Renal cortex interstitium (tissue), 3 donors: ENCODE measurements around the gene CDC42EP2. TPM values are rescaled to one million over a fixed set of nuclear protein-coding genes. Genes with fewer than 3 reads are reported as not detected.

Experiments
- polyA plus RNA-seq, 3 donors: library from polyadenylated mRNA; unstranded; fragments of 120-200 nt; gene quantifications; one replicate each; pipeline ENCODE4 v1.2.1, GENCODE V29; 2013; ENCODE audit not compliant: insufficient read length in 3 of 3

The CDC42EP2 gene
- polyA plus RNA-seq, 3 donors, result 8.8 to 12.7 (median 11.3) TPM

Other genes starting within 250 kb of the CDC42EP2 start
- gene CDCA5, start 230.8 kb upstream of the CDC42EP2 start, polyA plus RNA-seq, result 10 to 100 TPM; 16.3 to 24.5 (median 20.1) TPM
- 10 to 100 TPM; 26.6 to 38.4 (median 30.7) TPM for gene ZFPL1, start 230.6 kb upstream of the CDC42EP2 start, polyA plus RNA-seq
- 100 to 1,000 TPM in 2 of 3 donors, 10 to 100 TPM in 1; 85.0 to 146 (median 138) TPM for gene VPS51, start 218.7 kb upstream of the CDC42EP2 start, polyA plus RNA-seq
- gene TM7SF2, start 203.0 kb upstream of the CDC42EP2 start, polyA plus RNA-seq, result 10 to 100 TPM; 66.3 to 91.9 (median 82.8) TPM
- 1 to 10 TPM; 5.3 to 9.4 (median 9.1) TPM for gene ZNHIT2, start 197.2 kb upstream of the CDC42EP2 start, polyA plus RNA-seq
- gene FAU, start 192.7 kb upstream of the CDC42EP2 start, polyA plus RNA-seq, result 100 to 1,000 TPM; 528 to 810 (median 808) TPM
- 10 to 100 TPM; 55.7 to 59.3 (median 57.2) TPM for gene MRPL49, start 192.5 kb upstream of the CDC42EP2 start, polyA plus RNA-seq
- 10 to 100 TPM; 47.9 to 53.6 (median 52.1) TPM for gene SYVN1, start 180.3 kb upstream of the CDC42EP2 start, polyA plus RNA-seq
- gene SPDYC, start 144.6 kb upstream of the CDC42EP2 start, polyA plus RNA-seq, result not detected
- gene CAPN1, start 132.9 kb upstream of the CDC42EP2 start, polyA plus RNA-seq, result 100 to 1,000 TPM in 2 of 3 donors, 10 to 100 TPM in 1; 82.9 to 105 (median 104) TPM
- gene POLA2, start 52.9 kb upstream of the CDC42EP2 start, polyA plus RNA-seq, result 10 to 100 TPM; 23.8 to 31.1 (median 27.8) TPM
- 10 to 100 TPM; 87.8 to 95.3 (median 90.7) TPM for gene DPF2, start 19.0 kb downstream of the CDC42EP2 start, polyA plus RNA-seq
- under 1 TPM; 0.53 to 0.83 (median 0.56) TPM for gene TIGD3, start 39.9 kb downstream of the CDC42EP2 start, polyA plus RNA-seq
- gene SLC25A45, start 67.8 kb downstream of the CDC42EP2 start, polyA plus RNA-seq, result 1 to 10 TPM; 5.5 to 9.2 (median 6.3) TPM
- 10 to 100 TPM; 15.7 to 22.2 (median 21.6) TPM for gene FRMD8, start 71.8 kb downstream of the CDC42EP2 start, polyA plus RNA-seq
- 100 to 1,000 TPM; 117 to 471 (median 268) TPM for gene NEAT1, start 107.9 kb downstream of the CDC42EP2 start, polyA plus RNA-seq
- gene MALAT1, start 184.2 kb downstream of the CDC42EP2 start, polyA plus RNA-seq, result 1,000 to 10,000 TPM in 1 of 3 donors, 100 to 1,000 TPM in 2; 717 to 1,341 (median 810) TPM
- gene SCYL1, start 210.2 kb downstream of the CDC42EP2 start, polyA plus RNA-seq, result 10 to 100 TPM; 58.0 to 77.5 (median 74.1) TPM
- gene LTBP3, start 243.5 kb downstream of the CDC42EP2 start, polyA plus RNA-seq, result 100 to 1,000 TPM in 2 of 3 donors, 10 to 100 TPM in 1; 93.7 to 181 (median 145) TPM